HG03432 (cell line): ENCODE results near the gene CARMIL3.
"Not testable (repeated sequence)": the region's sequence is repeated elsewhere in the genome, so short reads cannot be mapped to it uniquely, and the experiment has no call there.

Source experiments
- ATAC-seq: cut with Tn5 transposase; IDR thresholded peaks from one replicate; pipeline ENCODE4 v1.9.1; 2021; ENCODE audit warnings: mild to moderate bottlenecking, moderate library complexity; ENCODE audit not compliant: unreplicated experiment

Gene CARMIL3, protein sequence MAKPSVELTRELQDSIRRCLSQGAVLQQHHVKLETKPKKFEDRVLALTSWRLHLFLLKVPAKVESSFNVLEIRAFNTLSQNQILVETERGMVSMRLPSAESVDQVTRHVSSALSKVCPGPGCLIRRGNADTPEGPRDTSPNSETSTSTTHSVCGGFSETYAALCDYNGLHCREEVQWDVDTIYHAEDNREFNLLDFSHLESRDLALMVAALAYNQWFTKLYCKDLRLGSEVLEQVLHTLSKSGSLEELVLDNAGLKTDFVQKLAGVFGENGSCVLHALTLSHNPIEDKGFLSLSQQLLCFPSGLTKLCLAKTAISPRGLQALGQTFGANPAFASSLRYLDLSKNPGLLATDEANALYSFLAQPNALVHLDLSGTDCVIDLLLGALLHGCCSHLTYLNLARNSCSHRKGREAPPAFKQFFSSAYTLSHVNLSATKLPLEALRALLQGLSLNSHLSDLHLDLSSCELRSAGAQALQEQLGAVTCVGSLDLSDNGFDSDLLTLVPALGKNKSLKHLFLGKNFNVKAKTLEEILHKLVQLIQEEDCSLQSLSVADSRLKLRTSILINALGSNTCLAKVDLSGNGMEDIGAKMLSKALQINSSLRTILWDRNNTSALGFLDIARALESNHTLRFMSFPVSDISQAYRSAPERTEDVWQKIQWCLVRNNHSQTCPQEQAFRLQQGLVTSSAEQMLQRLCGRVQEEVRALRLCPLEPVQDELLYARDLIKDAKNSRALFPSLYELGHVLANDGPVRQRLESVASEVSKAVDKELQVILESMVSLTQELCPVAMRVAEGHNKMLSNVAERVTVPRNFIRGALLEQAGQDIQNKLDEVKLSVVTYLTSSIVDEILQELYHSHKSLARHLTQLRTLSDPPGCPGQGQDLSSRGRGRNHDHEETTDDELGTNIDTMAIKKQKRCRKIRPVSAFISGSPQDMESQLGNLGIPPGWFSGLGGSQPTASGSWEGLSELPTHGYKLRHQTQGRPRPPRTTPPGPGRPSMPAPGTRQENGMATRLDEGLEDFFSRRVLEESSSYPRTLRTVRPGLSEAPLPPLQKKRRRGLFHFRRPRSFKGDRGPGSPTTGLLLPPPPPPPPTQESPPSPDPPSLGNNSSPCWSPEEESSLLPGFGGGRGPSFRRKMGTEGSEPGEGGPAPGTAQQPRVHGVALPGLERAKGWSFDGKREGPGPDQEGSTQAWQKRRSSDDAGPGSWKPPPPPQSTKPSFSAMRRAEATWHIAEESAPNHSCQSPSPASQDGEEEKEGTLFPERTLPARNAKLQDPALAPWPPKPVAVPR (N-terminal part only)

GRCh38 chr14:24051789-24052655 lies at the start of gene CARMIL3:
Gene CARMIL3, plus strand, starts transcription at chr14:24052009. Its CDS starts 145 bp downstream, at chr14:24052154.
- peak; percentile 80 for ATAC-seq

- ATAC-seq = peak; percentile 42
Measured at GRCh38 chr14:24006471-24006816, 45.4 kb upstream of the CARMIL3 start.

DNA sequence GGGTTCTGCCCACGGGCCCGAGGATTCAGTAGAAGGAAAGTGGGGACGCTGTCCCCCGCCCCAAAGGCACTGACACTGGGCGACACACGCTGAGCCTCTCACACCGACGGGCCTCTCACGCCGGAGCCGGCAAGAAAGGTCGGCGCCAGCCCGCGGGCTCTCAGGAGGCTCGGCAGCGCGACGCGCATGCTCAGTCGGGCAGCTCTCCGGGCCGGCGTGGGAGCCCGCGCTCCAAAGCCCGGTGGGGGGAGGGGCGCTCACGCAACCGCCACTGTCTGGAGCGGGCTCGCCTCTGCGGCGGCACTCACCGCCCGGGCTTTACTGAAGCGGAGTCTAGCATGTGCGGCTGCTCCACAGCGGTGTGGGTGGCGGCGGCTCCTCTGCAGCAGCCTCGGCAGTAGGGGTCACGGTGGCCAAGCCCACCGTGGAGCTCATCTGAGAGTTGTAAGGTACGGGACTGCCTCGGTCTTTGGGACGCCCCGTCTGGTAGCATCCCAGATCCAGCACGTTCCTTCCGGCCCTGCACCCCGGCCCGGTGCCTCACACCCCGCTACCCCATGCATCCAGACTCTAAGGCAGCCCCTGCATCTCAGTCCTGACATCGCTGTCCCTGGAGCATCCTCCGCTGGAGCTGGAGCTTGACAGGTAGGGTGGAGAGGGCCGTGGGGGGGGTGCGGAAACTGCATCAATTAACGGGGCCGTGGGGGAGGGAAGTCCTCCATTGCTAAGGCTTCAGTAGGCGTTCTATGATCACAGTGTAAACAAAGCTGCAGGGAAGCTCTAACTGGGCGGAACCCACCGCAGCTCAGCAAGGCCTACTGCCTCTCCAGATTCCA lies 44.8 kb upstream of the CARMIL3 start:
- peak; percentile 95 for ATAC-seq

DNA sequence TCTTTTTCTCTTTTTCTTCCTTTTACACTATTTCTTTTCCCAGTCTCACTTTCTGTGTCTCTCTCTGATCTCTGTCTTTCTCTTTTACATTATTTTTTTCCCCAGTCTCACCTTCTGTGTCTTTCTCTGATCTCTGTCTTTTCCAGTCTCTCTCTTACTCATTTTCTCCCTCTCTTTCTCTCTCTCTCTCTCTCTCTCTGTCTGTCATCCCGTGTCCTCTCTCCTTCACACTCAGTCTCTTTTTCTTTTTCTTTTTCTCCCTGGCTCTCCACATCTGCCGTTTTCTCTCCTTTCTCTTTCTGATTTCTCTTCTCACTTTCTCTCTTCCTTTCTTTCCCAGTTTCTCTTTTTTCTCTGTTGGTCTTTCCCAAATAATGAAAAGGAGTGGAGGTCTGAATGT lies 40.8 kb upstream of the CARMIL3 start:
- no peak for ATAC-seq

GRCh38 chr14:24012726-24013273 lies 39.0 kb upstream of the CARMIL3 start:
- not testable (repeated sequence) for ATAC-seq

GRCh38 chr14:24013654-24014514 lies 37.9 kb upstream of the CARMIL3 start:
- peak; percentile 52 for ATAC-seq

DNA sequence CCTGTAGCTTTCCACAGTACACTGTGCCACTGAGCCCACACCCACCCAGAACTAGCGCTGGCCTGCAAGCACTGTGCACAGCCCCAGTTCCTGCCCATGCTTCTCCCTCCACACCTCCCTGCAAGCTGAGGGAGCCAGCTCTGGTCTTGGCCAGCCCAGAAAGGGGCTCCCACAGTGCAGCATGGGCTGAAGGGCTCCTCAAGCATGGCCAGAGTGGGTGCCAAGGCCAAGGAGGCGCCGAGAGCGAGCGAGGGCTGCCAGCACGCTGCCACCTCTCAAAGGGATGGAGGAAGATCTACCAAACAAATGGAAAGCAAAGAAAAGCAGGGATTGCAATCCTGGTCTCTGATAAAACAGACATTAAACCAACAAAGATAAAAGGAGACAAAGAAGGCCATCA lies 36.1 kb upstream of the CARMIL3 start:
- not testable (repeated sequence) for ATAC-seq

GRCh38 chr14:24018978-24019377 lies 32.8 kb upstream of the CARMIL3 start:
- ATAC-seq = not testable (repeated sequence)

DNA sequence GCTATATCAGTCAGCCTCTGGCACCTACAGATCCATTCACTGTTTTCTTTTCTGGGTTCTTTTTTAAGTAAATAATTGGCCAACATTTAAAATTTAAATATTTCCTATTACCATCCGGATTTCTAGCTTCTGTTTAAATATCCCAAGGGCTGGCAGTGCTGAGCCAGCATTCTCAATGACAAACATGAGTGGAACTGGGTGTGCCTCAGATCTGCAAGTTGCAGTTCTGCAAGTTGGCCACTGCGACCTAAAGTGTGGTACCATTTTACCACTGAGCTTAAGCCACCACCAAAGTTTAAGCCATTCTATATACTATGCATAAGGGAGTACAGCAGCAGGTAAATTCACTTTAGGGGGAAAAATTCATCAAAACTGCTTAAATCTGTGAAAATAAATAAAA lies 31.9 kb upstream of the CARMIL3 start:
- ATAC-seq = not testable (repeated sequence)

- ATAC-seq = not testable (repeated sequence)
Measured at GRCh38 chr14:24020520-24020919, 31.3 kb upstream of the CARMIL3 start.

DNA sequence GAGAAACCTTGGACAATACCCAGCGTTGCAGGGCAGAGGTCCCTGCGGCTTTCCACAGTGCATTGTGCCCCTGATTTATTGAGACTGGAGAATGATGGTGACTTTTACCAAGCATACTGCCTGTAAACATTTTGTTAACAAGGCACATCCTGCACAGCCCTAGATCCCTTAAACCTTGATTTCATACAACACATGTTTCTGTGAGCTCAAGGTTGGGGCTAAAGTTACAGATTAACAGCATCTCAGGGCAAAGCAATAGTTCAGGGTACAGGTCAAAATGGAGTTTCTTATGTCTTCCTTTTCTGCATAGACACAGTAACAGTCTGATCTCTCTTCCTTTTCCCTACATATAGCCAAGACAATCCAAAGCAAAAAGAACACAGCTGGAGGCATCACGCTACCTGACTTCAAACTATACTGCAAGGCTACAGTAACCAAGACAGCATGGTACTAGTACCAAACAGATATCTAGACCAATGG lies 26.8 kb upstream of the CARMIL3 start:
- not testable (repeated sequence) for ATAC-seq

GRCh38 chr14:24029687-24030086 lies 22.1 kb upstream of the CARMIL3 start:
- ATAC-seq = not testable (repeated sequence)

- ATAC-seq = not testable (repeated sequence)
Measured at GRCh38 chr14:24031331-24031730, 20.5 kb upstream of the CARMIL3 start.

DNA sequence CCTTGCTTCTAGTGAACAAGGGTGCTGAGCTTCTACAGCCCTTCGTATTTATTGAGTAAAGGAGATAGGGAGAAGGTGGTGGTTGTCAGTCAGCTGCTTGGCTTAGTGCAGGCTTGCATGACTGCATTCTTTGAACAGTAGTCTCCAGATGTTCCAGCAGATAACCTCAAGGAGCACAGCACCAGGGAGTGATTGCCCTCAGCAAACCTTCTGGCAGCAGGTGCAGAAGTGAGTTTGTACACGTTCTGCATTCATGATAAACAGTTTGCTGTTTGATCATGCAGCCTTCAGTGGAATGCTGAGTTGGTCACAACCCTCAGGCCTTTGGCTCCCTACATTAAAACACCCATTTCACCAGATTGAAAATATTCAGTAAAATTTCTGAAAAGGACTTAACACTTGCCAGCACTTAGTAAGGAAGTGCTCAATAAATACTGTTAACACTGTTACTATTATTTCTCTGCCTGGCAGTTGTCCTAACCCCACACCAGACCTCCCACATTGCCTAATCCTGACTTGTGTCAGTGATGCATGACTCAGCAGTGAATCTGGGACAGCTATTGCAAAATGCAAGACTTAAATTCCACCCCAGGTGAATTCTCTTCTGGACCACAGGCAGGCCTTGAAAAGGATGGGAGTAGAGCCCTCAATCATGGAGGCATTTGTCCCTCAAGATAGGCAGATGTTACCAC lies 18.9 kb upstream of the CARMIL3 start:
- no peak for ATAC-seq

DNA sequence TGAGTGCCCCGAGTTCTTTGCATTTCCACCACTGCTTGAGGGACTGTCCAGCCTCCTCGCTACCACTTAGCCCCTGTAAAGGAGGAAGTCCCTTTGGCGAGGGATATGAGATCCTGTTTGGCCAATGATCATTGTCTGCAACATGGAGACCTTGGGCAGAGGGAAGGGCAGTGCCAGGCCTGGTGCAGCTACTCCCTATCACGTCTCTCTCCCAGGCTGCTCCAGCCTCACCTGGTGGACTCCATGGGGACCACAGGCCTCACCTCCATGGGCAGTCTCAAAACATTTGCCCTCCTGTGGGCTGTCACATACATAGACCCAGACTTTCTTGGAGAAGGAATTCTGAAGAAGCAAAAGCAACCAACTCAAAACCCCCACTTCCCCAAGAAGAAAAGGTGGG lies 16.0 kb upstream of the CARMIL3 start:
- ATAC-seq = peak; percentile 13

- ATAC-seq = peak; percentile 83
Measured at GRCh38 chr14:24036169-24036962, 15.4 kb upstream of the CARMIL3 start.
